AG09319 (cell line): ENCODE data around the gene CACNA2D3.
"Not testable (repeated sequence)": the region's sequence is repeated elsewhere in the genome, so short reads cannot be mapped to it uniquely, and the experiment has no call there.

Experiments used
- DNase-seq: peaks from one replicate; pipeline ENCODE4 v3.0.0-alpha.2; 2010; ENCODE audit warnings: low read depth; ENCODE audit errors: extremely low read depth
- CTCF ChIP-seq: IDR thresholded peaks from 2 replicates; pipeline ENCODE4 v1.5.1; 2011; ENCODE audit warnings: low read depth, mild to moderate bottlenecking, inconsistent platforms, low read length, moderate library complexity

CACNA2D3 gene

DNA sequence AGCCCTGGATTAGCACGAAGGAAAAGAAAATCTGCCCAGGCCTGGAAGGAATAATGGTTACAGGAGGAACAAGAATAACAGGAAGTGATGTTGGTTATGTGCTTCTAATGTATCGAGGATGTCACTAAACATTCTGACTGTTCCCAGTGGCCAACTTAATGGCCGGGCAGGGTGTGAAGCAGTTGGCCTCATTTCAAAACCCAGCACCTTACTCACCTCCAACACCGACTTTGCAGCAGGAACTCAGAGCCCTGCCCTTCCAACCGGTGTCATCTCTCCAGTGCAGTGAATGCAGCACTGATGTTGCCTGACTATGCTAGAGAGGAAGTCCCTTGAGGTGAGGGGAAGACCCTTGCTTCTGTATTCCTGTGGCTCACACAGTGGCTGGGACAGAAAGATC lies 967.9 kb downstream of the CACNA2D3 start:
- no peak for DNase-seq
- TF ChIP-seq CTCF = no peak

- no peak for DNase-seq
- no peak for TF ChIP-seq CTCF
Measured at GRCh38 chr3:55090746-55091145, 968.4 kb downstream of the CACNA2D3 start.

DNA sequence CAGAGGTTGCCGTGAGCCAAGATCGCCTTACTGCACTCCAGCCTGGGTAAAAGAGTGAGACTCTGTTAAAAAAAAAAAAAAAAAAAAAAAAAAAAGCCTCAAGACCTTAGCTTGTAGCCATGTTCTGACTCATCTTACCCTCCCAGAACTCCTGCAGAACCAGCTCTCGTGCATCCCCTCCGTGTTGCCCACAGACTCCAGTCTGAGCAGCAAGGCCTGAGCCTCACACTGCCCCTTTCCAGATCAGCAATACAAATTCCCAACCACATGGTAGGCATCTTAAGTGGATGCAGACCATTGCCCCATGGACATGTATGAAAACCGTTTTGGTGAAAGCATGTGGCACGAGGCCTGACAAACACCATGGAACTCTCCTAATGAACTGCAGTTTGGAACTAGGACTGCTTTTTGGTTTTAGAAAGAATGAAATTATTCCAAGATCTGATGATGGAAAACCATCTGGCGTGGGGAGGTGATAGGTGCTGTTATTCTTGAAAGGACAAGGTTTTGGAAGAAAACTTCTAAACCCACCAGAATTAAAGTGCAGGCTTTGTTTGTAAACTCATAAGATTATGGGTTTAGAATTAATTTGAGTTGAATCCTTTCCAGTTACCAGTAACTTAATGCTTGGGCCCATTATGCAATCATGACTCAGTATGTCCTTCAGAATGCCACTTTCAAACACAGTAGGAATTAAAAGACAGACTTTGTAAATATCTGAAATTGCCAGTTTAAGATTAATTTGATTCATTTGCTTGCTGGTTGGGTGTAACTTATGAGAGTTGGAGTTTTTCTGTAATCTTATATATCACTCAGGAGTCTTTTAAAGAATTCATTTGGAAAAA lies 969.3 kb downstream of the CACNA2D3 start:
- DNase-seq = peak; percentile 39
- TF ChIP-seq CTCF = no peak

GRCh38 chr3:55094676-55095075 lies 972.3 kb downstream of the CACNA2D3 start:
- no peak for DNase-seq
- no peak for TF ChIP-seq CTCF

DNA sequence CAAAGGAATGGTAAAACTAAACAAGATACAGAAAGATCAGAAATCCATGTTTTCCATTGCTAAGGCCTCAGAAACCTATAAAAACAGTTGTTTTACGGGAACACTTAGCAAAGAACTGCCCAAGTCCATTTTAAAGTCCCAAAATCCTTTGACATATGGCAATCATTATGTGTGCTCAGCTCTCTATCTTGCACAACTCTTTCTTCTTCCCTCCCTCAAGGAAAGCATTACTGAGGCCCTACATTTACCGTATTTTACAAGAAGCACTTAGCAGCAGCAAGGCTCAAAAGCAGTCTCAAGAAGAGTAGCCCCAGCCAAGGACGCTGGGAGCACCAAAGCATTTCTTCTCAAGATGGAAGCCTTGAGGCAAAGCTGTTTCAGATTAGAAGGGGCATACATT lies 975.1 kb downstream of the CACNA2D3 start:
- TF ChIP-seq CTCF = no peak
- DNase-seq = peak; percentile 24

DNA sequence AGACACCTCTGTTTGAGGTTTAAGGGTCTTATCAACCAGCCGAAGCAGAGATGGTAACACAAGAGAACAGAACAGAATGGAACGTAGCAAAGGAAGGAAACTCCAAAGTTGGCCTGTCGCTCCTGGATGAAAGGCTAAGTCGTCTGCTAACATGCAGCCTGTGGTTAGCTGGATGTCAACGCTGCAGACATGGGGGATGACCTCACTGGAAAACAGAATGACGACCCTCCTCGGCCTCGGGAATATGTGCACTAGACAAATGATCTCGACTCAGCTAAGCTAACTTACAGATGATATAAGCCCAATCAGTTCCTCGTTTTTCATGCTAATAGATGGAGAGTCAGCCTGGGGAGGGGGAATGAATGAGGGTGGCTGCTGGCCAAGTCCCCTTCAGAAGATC lies 983.3 kb downstream of the CACNA2D3 start:
- no peak for DNase-seq
- TF ChIP-seq CTCF = no peak

DNA sequence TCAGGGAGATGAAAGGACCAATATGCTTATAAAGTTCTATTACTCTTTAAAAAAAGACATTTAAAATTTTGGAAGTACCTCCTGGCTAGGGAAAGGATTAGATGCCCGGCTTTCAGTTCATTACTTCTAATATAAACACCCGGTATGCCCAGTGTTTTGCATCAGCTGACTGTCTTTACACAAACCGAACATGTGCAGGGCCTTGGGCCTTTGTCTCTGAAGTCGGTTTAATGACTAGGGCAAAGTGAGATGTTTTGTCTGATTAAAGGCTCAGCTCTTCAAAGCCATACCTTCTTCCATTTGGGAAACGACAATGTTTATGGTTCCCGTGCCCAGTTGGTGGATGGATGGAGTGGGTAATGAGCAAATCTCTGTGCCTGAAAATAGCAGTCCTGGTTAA lies 984.8 kb downstream of the CACNA2D3 start:
- no peak for TF ChIP-seq CTCF

GRCh38 chr3:55111906-55112305 lies 989.6 kb downstream of the CACNA2D3 start:
- DNase-seq = not testable (repeated sequence)

More for the DNA sequence above, 984.8 kb downstream of the CACNA2D3 start:
- no peak for DNase-seq
